Glomerular endothelial cell (primary cell): ENCODE measurements around the gene ULBP2. TPM values are rescaled to one million over a fixed set of nuclear protein-coding genes. Genes with fewer than 3 reads are reported as not detected.
"Not testable (repeated sequence)": the region's sequence is repeated elsewhere in the genome, so short reads cannot be mapped to it uniquely, and the experiment has no call there.

ENCODE experiments used
- DNase-seq: peaks from one replicate; pipeline ENCODE4 v3.0.0-alpha.2; 2011; ENCODE audit warnings: low read depth, low spot score; ENCODE audit errors: extremely low read depth
- total RNA-seq: library from RNA; depleted of rRNA; stranded (reverse); fragments of >200 nt; gene quantifications from 2 replicates; pipeline ENCODE4 v1.2.3, GENCODE V29; 2015

ULBP2 gene
- total RNA-seq, 1 donor from 2014 or later: 19.0 TPM

DNA sequence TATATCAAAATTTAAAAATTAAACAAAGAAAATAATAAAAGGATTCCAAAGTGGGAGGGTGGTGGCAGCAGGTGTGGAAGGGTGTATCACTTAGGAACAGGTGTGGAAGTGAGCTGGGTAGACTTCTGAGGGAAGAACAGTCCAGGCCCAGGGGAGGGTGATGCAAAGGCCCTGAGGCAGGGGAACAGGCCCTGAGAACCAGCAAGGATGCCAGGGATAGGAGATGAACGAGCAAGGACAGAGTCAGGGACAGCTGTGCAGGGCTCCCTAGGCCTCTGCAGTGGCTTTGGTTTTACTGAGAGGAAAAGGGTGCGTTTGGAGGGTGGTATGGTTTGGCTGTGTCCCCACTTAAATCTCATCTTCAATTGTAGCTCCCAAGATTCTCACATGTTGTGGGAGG is 34.5 kb upstream of the ULBP2 start:
- DNase-seq: no peak

DNA sequence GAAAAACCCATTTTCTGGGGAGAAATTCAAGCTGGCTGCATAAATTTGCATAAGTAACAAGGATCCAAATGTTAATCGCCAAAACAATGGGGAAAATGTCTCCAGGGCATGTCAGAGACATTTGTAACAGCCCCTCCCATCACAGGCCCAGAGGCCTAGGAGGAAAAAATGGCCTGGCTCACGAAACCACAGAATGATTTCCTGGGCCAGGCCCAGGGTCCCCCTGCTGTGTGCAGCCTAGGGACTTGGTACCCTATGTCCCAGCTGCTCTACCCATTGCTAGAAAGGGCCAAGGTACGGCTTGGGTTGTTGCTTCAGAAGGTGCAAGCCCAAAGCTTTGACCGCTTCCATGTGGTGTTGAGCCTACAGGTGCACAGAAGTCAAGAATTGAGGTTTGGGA is 33.3 kb upstream of the ULBP2 start:
- not testable (repeated sequence) for DNase-seq

DNA sequence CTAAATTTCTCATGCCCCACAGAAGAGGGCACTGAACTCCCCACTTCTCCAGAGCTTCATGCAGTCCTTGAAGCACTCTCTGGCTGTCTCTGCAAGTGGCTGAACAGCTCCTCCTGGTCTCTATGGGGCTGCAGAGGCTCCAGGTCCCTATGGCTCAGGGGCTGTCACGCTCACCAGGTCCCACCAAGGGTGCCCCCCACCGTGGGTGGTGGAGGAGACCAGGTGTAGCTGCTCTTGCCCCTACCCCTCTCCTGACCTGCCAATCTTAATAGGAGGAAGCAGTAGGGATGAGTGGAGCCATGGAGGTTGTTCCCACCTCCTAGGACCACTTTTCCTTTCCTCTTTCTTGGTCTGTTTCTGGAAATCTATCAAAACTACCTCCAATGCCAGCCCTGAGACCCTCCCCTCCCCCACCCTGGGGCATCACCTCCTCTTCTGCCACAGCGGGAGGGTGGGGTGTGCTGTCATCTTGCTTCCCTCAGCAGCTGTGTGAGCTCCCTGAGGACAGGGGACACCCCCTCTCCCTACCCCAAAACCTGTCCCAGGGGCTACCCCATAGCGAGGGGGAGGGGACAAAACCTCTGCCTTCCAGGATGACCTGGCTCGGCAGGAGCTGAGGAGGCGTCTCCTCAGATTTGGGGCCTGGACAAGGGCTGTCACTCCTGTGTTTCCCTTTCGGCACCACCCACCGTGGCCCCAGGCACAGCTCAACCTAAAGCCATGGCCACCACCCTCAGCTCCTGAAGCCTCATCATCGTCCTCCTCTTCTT is 31.9 kb upstream of the ULBP2 start:
- DNase-seq: no peak

DNA sequence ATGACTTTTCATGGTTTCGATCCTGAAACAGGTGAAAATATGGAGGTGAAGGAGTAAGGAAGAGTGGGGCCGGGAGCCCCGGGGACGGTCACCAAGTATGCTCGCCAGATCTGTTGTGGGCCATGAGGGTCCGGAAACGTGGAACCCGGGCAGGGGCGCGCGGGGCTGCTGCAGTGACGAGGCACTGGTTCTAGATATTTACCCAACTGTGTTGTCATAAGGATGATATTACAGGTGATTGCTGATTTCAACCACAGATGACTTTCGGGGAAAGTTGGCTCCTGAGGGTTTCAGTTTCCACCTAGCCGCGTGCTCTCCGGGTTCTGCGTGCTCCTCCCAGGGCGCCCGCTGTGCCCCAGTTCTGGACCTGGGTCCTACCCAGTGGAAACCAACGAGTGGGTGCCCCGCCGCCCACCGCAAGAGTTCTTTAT is 31.1 kb upstream of the ULBP2 start:
- DNase-seq: no peak

DNA sequence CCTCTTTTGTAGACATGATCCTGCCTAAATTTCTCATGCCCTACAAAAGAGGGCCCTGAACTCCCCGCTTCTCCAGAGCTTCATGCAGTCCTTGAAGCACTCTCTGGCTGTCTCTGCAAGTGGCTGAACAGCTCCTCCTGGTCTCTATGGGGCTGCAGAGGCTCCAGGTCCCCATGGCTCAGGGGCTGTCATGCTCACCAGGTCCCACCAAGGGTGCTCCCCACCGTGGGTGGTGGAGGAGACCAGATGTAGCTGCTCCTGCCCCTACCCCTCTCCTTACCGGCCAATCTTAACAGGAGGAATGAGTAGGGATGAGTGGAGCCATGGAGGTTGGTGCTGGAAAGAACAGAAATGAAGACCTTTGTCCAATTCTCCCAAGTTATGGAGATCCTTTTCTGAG is 29.1 kb upstream of the ULBP2 start:
- DNase-seq: not testable (repeated sequence)

DNA sequence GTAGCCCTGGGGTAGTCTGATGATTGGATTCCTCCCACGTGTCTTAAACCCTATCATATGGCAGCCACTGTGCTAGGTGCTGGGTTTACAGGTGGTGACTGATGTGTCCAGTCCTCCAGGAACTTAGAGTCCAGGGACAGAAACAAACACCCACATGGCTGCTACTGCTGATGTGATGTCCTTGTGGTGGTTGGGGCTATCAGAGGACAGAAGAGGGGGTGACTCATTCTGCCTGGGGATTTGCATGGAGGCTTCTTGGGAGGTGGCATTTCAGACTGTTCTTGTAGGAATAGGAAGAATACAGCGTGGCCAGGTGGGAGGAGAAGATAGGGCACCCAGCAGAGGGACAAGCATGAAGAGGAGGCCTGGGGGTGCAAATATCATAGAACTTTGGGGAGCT is 28.7 kb upstream of the ULBP2 start:
- no peak for DNase-seq

GRCh38 chr6:149913540-149914240 is 28.1 kb upstream of the ULBP2 start:
- DNase-seq: no peak

GRCh38 chr6:149915970-149916865 is 25.6 kb upstream of the ULBP2 start:
- DNase-seq: no peak

GRCh38 chr6:149917679-149918078 is 24.1 kb upstream of the ULBP2 start:
- no peak for DNase-seq

GRCh38 chr6:149918151-149918905 is 23.5 kb upstream of the ULBP2 start:
- no peak for DNase-seq

- DNase-seq: not testable (repeated sequence)
Measured at GRCh38 chr6:149919126-149919833, 22.5 kb upstream of the ULBP2 start.

DNA sequence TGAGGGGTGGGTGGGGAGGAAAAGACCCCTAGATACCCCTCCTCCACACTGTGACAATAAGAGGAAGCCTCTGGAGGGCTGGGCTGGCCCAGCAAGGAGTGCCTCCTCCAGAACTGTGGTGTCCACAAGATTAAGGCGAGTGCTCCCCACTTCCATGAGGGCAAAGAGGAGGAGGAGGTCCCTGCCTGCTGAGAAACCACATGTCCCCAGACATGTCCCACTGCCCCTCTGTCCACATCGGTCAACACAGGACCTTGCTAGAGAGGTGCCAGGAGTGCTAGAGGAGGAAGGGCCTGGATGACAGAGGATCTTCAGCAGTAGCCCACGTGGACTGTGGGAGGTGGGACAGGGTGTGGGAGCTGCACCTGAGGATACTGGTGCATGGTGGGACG is 22.0 kb upstream of the ULBP2 start:
- DNase-seq: no peak

- no peak for DNase-seq
Measured at GRCh38 chr6:149921361-149921760, 20.5 kb upstream of the ULBP2 start.

GRCh38 chr6:149922091-149922490 is 19.7 kb upstream of the ULBP2 start:
- not testable (repeated sequence) for DNase-seq

- DNase-seq: peak; percentile 63
Measured at GRCh38 chr6:149922642-149923326, 19.0 kb upstream of the ULBP2 start, which contains the start of gene RAET1G. TSS of gene RAET1G (minus strand) at chr6:149923121. CDS start at chr6:149923010, 111 bp downstream.

DNA sequence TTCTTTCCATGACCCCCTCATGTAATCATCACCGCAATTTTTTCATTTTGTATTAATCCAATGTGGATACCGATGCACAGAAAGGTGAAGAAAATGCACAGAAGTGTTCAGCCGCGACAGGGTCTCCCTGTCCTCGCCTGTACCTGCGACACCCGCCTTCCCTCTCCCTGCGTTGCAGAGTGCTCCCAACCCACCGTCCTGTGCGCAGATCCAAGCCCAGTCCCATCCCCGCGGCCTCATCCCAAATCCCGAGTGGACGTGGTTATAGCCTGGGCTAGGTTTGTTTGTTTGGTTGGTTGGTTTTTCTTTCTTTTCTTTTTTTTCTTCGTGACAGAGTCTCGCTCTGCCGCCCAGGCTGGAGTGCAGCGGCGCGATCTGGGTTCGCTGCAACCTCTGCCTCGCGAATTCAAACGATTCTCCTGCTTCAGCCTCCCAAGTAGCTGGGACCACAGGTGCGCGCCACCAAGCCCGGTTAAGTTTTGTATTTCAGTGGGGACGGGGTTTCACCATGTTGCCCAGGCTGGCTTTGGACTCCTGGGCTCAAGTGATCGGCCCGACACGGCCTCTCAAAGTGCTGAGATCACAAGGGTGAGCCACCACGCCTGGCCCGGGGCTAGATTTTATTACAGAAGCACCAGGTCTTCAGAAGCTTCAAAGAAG is 18.4 kb upstream of the ULBP2 start:
- no peak for DNase-seq

GRCh38 chr6:149924206-149924932 is 17.4 kb upstream of the ULBP2 start:
- DNase-seq: no peak

- DNase-seq: no peak
Measured at GRCh38 chr6:149924933-149925252, 16.9 kb upstream of the ULBP2 start.
